ENCODE results near the gene LINGO1.

GRCh38 chr15:77588126-77588525 is 44.6 kb downstream of the LINGO1 start:
- TF ChIP-seq, protein P1, sequence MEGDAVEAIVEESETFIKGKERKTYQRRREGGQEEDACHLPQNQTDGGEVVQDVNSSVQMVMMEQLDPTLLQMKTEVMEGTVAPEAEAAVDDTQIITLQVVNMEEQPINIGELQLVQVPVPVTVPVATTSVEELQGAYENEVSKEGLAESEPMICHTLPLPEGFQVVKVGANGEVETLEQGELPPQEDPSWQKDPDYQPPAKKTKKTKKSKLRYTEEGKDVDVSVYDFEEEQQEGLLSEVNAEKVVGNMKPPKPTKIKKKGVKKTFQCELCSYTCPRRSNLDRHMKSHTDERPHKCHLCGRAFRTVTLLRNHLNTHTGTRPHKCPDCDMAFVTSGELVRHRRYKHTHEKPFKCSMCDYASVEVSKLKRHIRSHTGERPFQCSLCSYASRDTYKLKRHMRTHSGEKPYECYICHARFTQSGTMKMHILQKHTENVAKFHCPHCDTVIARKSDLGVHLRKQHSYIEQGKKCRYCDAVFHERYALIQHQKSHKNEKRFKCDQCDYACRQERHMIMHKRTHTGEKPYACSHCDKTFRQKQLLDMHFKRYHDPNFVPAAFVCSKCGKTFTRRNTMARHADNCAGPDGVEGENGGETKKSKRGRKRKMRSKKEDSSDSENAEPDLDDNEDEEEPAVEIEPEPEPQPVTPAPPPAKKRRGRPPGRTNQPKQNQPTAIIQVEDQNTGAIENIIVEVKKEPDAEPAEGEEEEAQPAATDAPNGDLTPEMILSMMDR (IDR thresholded peaks at IDR 0.05; ENCODE audit: low read depth, low read length, missing input control), result no peak
- TF ChIP-seq JUND (IDR thresholded peaks at IDR 0.05) (no peak), ZBTB33 (IDR thresholded peaks at IDR 0.05) (no peak), ATF3 (IDR thresholded peaks at IDR 0.05) (no peak), NR2F2 (IDR thresholded peaks at IDR 0.05) (no peak), SP1 (IDR thresholded peaks at IDR 0.05) (no peak), GABPA (IDR thresholded peaks at IDR 0.05 in 1 of 2, conservative IDR thresholded peaks at IDR 0.05 in 1 of 2) (no peak), REST (IDR thresholded peaks at IDR 0.05) (no peak), RXRA (IDR thresholded peaks at IDR 0.05) (no peak)
- TF ChIP-seq, protein P2, sequence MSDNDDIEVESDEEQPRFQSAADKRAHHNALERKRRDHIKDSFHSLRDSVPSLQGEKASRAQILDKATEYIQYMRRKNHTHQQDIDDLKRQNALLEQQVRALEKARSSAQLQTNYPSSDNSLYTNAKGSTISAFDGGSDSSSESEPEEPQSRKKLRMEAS (IDR thresholded peaks at IDR 0.05), result no peak

All from liver (tissue), 3 donors.